PC-9 (cell line): Measurements from ENCODE around the gene MAD2L2.

Experiments used
- CTCF ChIP-seq: fragments of 200-600 bp; sonication (generic); conservative IDR thresholded peaks from 2 replicates; pipeline ENCODE4 v1.6.1; 2017; ENCODE audit warnings: mixed run types, antibody characterized with exemption, mild to moderate bottlenecking, moderate library complexity
- EZH2 ChIP-seq: fragments of 200-600 bp; sonication (generic); IDR thresholded peaks from 2 replicates; pipeline ENCODE4 v1.8.0; 2017; ENCODE audit warnings: antibody characterized with exemption, low read depth

DNA sequence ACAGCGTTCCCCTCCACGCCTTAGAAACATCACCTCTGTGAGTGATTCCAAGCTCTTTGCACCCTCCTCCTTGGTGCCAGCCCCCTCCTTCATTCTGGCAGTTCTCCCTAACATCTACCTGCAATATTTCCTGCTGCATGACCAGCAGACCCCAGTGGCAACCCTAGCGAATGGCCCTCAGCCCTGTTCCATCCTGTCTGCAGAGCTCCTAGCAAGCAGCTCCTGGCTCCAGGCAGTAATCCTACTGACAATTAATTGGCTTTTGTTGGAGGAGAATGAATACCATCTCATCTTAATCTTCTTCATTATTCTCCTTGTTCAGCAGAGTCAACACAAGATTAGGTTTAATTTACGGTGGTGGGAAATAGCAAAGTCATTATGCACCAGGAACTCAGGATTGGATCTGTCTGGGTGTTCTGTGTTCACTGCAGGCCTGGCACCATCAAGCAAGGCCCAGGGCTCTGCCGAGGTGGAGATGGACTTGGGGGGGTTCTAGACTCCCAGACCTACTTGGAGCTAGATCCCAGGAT lies 39.1 kb downstream of the MAD2L2 start:
- TF ChIP-seq CTCF (no peak), EZH2 (no peak)
